SK-N-MC (cell line): ENCODE measurements around the gene CDS2.

Experiments
- EZH2 ChIP-seq: fragments of 200-600 bp; sonication (generic); IDR thresholded peaks from one replicate; pipeline ENCODE4 v1.6.1; 2017; ENCODE audit warnings: antibody characterized with exemption
- FOXP2 ChIP-seq: optimal IDR thresholded peaks from 2 replicates; pipeline ENCODE3; 2011; ENCODE audit warnings: mild to moderate bottlenecking, moderate library complexity; ENCODE audit not compliant: insufficient read depth; ENCODE audit errors: extremely low read length, control extremely low read depth
- POLR2AphosphoS5 ChIP-seq: IDR thresholded peaks from 2 replicates; pipeline ENCODE4 v1.6.1; 2012; ENCODE audit warnings: mild to moderate bottlenecking, low read depth, low read length, borderline replicate concordance

DNA sequence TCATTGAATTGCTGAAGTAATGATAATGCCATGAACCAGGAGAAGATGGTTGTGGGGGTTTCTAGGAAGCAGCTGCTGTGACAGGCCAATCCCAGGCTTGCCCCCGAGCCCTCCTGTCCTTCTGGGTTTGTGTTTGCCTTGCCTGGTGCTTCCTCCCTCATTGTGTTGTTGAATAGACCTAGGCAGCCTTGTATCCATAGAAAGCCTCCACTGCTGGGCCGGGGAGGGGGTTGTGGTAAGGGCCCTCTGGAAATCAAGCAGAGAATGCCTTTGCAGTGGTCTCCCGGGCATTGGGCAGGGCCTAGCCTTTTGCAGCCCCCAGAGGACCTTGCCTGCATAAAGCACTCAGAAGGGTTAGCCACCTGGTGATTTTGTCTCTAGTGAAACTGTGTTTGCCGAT, 69.3 kb downstream of the CDS2 start:
- no peak for TF ChIP-seq POLR2AphosphoS5
- TF ChIP-seq EZH2, result no peak
- TF ChIP-seq FOXP2, result no peak
